Mammary epithelial cell (primary cell): ENCODE results near the gene PUSL1.

Experiments
- CTCF ChIP-seq, 2 donors: IDR thresholded peaks in 1 of 2; conservative IDR thresholded peaks in 1 of 2; 2 replicates each; pipeline ENCODE4 v1.5.1; 2011 to 2012; ENCODE audit warnings: inconsistent platforms in 2 of 2, low read length in 2 of 2, mild to moderate bottlenecking in 2 of 2, control low read depth in 1 of 2, low read depth in 1 of 2; ENCODE audit not compliant: insufficient read depth in 1 of 2; ENCODE audit errors: extremely low read depth in 1 of 2
- EZH2 ChIP-seq: IDR thresholded peaks from 2 replicates; pipeline ENCODE4 v1.6.1; 2012; ENCODE audit warnings: low read length, inconsistent platforms, borderline replicate concordance

- TF ChIP-seq CTCF (conservative IDR thresholded peaks at IDR 0.05 in 1 of 2, IDR thresholded peaks at IDR 0.05 in 1 of 2; ENCODE audit: extremely low read depth in 1 of 2, insufficient read depth in 1 of 2, low read depth in 1 of 2, low read length in 2 of 2) (no peak), EZH2 (no peak)
Measured at GRCh38 chr1:1356166-1356795, 47.9 kb downstream of the PUSL1 start.
